ENCODE measurements around the gene CCR9. TPM values are rescaled to one million over a fixed set of nuclear protein-coding genes. Genes with fewer than 3 reads are reported as not detected.

The CCR9 gene
- total RNA-seq, 1 donor from 2014 or later: not detected

DNA sequence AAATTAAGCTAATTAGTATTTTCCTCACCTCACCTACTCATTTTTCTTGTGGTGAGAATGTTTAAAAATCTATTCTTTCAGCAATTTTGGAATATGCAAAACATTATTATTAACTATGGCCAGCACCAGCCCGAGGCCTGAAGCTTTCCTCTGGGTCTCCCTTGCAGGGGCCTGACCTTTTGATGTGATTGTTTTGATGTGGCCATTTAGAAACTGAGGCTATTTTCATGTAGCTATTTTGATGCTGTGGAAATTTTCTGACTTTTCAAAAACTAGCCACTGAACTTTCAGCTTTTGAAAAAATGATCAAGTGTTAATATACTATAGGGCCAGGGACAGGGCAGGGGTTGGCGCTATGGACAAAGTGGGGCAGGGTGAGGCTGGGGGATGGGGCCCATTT, 8.2 kb upstream of the CCR9 start:
- Mint-ChIP-seq H3K4me1 (ENCODE audit: unreplicated experiment) (peaks cover 29% of the 10 kb centered on the region), H3K27me3 (ENCODE audit: unreplicated experiment) (no peaks in the 10 kb centered on the region), H3K4me3 (ENCODE audit: unreplicated experiment) (no peak overlapping the region), H3K27ac (ENCODE audit: unreplicated experiment) (no peak overlapping the region), H3K36me3 (ENCODE audit: low read depth, unreplicated experiment) (no peaks in the 10 kb centered on the region), H3K9me3 (ENCODE audit: unreplicated experiment) (no peaks in the 10 kb centered on the region)
- no peak for DNase-seq (ENCODE audit: low spot score)
- TF ChIP-seq, protein P1, sequence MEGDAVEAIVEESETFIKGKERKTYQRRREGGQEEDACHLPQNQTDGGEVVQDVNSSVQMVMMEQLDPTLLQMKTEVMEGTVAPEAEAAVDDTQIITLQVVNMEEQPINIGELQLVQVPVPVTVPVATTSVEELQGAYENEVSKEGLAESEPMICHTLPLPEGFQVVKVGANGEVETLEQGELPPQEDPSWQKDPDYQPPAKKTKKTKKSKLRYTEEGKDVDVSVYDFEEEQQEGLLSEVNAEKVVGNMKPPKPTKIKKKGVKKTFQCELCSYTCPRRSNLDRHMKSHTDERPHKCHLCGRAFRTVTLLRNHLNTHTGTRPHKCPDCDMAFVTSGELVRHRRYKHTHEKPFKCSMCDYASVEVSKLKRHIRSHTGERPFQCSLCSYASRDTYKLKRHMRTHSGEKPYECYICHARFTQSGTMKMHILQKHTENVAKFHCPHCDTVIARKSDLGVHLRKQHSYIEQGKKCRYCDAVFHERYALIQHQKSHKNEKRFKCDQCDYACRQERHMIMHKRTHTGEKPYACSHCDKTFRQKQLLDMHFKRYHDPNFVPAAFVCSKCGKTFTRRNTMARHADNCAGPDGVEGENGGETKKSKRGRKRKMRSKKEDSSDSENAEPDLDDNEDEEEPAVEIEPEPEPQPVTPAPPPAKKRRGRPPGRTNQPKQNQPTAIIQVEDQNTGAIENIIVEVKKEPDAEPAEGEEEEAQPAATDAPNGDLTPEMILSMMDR (IDR thresholded peaks at IDR 0.05; ENCODE audit: unreplicated experiment): no peak

DNA sequence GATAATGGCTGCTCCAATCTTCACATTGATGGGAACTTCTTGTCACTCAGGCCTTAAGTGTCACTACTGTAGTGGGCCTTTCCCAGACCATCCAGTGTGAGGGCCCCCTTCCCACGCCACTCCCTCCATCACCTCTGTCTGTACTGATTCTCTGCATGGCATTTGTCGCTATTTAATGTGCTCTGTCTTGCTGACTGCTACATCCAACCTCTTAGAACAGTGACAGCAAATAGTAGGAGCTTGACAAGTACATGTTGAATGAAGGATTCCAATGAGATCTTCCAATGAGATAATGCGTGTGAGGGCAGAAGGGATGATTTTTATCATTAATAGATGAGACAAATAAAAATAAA, 5.6 kb upstream of the CCR9 start:
- TF ChIP-seq, protein P1 (IDR thresholded peaks at IDR 0.05; ENCODE audit: unreplicated experiment): no peak
- no peak for DNase-seq (ENCODE audit: low spot score)
- H3K9me3 Mint-ChIP-seq (ENCODE audit: unreplicated experiment): no peaks in the 10 kb centered on the region
- H3K4me1 Mint-ChIP-seq (ENCODE audit: unreplicated experiment): peaks cover 9% of the 10 kb centered on the region
- H3K27me3 Mint-ChIP-seq (ENCODE audit: unreplicated experiment): no peaks in the 10 kb centered on the region
- no peak overlapping the region for H3K27ac Mint-ChIP-seq (ENCODE audit: unreplicated experiment)
- H3K36me3 Mint-ChIP-seq (ENCODE audit: low read depth, unreplicated experiment): no peaks in the 10 kb centered on the region
- H3K4me3 Mint-ChIP-seq (ENCODE audit: unreplicated experiment): no peak overlapping the region

DNA sequence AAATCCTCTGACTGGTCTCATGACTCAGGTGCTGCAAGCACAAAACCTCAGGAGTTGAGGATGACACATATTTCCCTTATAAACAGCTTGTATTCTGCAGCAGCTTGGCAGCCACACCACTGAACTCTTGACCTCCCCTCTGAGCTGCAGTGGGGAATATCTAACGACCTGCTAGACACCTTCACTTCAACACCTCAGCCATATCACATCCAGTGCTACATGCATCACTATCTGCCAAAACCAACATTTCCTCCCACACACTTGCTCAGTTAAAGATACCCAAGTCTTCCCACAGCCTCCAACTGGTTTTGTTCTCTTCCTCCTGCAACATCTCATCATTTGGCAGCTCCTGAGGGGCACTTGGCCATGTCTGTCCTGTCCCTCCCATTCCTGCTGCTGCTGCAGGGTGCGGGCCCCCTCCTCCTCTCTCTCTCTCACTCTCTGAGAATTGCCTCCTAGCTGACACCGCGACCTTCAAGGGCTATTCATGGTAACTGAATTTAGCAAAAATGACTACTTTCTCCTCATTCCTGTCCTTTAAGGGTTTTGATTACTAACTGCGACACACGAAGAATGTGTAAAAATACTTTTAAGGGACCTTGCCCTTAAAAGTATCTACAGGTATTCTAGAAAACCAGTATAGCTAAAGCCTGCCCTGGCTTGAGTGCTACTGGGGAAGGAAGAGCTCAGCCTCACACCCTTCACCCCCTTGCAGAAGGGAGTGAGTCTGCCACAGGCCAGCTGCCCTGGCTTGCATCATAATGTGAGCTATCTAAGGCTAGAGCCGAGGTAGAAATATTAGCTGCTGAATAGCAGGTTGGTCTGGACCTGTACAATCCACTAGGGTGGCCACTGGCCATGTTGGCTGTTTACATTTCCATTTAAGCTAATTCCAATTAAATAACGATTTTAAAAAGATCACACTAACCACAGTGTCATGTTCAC, 5.0 kb upstream of the CCR9 start:
- no peaks in the 10 kb centered on the region for H3K9me3 Mint-ChIP-seq (ENCODE audit: unreplicated experiment)
- no peaks in the 10 kb centered on the region for H3K27me3 Mint-ChIP-seq (ENCODE audit: unreplicated experiment)
- H3K36me3 Mint-ChIP-seq (ENCODE audit: low read depth, unreplicated experiment): no peaks in the 10 kb centered on the region
- H3K4me3 Mint-ChIP-seq (ENCODE audit: unreplicated experiment): no peak overlapping the region
- DNase-seq (ENCODE audit: low spot score): no peak
- H3K4me1 Mint-ChIP-seq (ENCODE audit: unreplicated experiment): peaks cover 5% of the 10 kb centered on the region
- TF ChIP-seq, protein P1 (IDR thresholded peaks at IDR 0.05; ENCODE audit: unreplicated experiment): no peak
- no peak overlapping the region for H3K27ac Mint-ChIP-seq (ENCODE audit: unreplicated experiment)

DNA sequence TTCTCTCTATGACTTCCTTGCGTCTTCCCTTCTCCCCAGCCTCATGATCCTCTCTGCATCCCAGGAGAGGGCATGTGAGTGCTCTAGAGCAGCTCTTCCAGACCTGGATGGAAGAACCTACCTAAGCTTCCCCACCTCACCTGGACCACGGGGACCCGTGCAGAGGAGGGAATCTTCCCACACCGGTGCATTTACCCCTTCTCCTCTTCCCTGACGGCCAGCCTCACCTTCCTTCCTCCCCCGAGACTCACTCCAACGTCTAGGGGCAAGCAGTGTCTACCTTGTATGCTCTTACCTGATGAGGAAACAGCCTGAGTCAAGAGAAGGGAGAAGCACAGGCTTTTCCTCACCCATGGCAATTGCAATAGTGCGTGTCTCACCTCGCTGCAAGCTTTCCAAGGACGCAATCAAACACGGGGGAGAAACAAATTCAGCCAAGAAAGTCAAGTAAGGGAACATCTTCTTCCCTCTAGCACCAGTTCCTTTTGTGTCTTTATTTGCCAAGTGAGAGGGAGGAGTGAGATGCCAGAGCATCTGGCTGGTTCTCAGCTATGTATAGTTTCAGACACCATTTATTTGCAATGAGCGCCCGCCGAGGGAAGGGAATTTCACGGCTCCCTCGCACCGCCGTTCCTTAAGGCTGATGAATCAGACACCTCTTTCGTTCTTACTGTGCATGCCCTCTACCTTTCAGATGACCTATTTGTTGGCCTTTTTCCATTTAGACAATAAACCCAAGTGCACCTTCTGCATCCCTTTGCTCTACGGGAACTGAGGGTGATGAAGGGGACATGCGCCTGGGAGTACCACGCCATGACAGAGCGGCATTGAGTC, 1.8 kb upstream of the CCR9 start:
- TF ChIP-seq, protein P1 (IDR thresholded peaks at IDR 0.05; ENCODE audit: unreplicated experiment): no peak
- H3K4me3 Mint-ChIP-seq (ENCODE audit: unreplicated experiment): no peak overlapping the region
- H3K4me1 Mint-ChIP-seq (ENCODE audit: unreplicated experiment): peaks cover 2% of the 10 kb centered on the region
- H3K9me3 Mint-ChIP-seq (ENCODE audit: unreplicated experiment): no peaks in the 10 kb centered on the region
- no peak for DNase-seq (ENCODE audit: low spot score)
- no peaks in the 10 kb centered on the region for H3K27me3 Mint-ChIP-seq (ENCODE audit: unreplicated experiment)
- no peaks in the 10 kb centered on the region for H3K36me3 Mint-ChIP-seq (ENCODE audit: low read depth, unreplicated experiment)
- H3K27ac Mint-ChIP-seq (ENCODE audit: unreplicated experiment): no peak overlapping the region
